OCI-LY7 (cell line): Measurements from ENCODE around the gene ARGLU1.

Source experiments
- CTCF ChIP-seq: fragments of 200-600 bp; sonication (generic); conservative IDR thresholded peaks from 2 replicates; pipeline ENCODE4 v1.5.1; 2014; ENCODE audit warnings: mild to moderate bottlenecking, antibody characterized with exemption, low read length, moderate library complexity, mixed read lengths
- EZH2phosphoT487 ChIP-seq: fragments of 200-600 bp; sonication (generic); IDR thresholded peaks from 2 replicates; pipeline ENCODE4 v1.6.1; 2018; ENCODE audit warnings: low read depth, borderline replicate concordance, mild to moderate bottlenecking, mixed run types, antibody characterized with exemption, low read length, moderate library complexity, mixed read lengths

DNA sequence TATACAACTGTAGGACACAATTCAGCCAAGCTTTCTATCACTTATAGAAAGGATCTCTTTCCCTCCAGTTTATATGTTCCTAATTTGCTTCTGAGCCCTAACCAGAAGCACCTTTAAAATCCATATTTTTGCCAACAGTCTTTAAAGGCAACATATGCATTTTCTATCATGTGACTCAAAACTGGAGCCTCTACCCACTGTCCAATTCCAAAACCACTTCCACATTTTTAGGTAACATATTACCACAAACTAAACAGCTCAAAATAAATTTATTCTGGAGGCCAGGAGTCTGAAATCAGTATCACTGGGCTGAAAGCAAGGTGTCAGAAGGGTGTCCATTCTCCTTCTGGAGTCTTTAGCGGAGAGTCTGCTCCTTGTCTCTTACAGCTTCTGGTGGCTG is 16.6 kb downstream of the ARGLU1 start:
- TF ChIP-seq CTCF (no peak), EZH2phosphoT487 (no peak)
